Endodermal cell (in vitro differentiated cells): ENCODE results near the gene IFNGR2. TPM values are rescaled to one million over a fixed set of nuclear protein-coding genes. Genes with fewer than 3 reads are reported as not detected.

Experiments
- DNase-seq: peaks from one replicate; pipeline ENCODE4 v3.0.0-alpha.2; 2017
- H3K27ac ChIP-seq: 2 replicates; pipeline ENCODE4 v1.5.1; 2013; ENCODE audit warnings: mild to moderate bottlenecking, low read depth, low read length, moderate library complexity
- H3K27me3 ChIP-seq: 2 replicates; pipeline ENCODE4 v1.6.1; 2013; ENCODE audit warnings: mild to moderate bottlenecking, low read length, moderate library complexity; ENCODE audit not compliant: insufficient read depth, control insufficient read depth, poor library complexity, severe bottlenecking
- H3K36me3 ChIP-seq: 2 replicates; pipeline ENCODE4 v1.7.0; 2013; ENCODE audit warnings: mild to moderate bottlenecking, low read length, moderate library complexity; ENCODE audit not compliant: control insufficient read depth, insufficient read depth
- H3K4me1 ChIP-seq: one replicate; pipeline ENCODE4 v1.7.0; 2013; ENCODE audit warnings: low read length; ENCODE audit not compliant: control insufficient read depth, insufficient read depth
- H3K4me3 ChIP-seq: 2 replicates; pipeline ENCODE4 v1.5.1; 2013; ENCODE audit warnings: mild to moderate bottlenecking, low read length, moderate library complexity
- H3K9ac ChIP-seq: 2 replicates; pipeline ENCODE4 v1.6.1; 2013; ENCODE audit warnings: mild to moderate bottlenecking, low read length, moderate library complexity; ENCODE audit not compliant: poor library complexity, severe bottlenecking; ENCODE audit errors: extremely low read depth
- H3K9me3 ChIP-seq: 2 replicates; pipeline ENCODE4 v1.6.1; 2013; ENCODE audit warnings: mild to moderate bottlenecking, low read length, moderate library complexity; ENCODE audit not compliant: control insufficient read depth
- H3K27ac Mint-ChIP-seq: 2 replicates; pipeline ENCODE4 v1.8.0; 2020; ENCODE audit warnings: mixed read lengths
- H3K27me3 Mint-ChIP-seq: 2 replicates; pipeline ENCODE4 v1.8.0; 2021; ENCODE audit warnings: mild to moderate bottlenecking, mixed read lengths; ENCODE audit not compliant: insufficient read depth
- H3K36me3 Mint-ChIP-seq: 2 replicates; pipeline ENCODE4 v1.8.0; 2020; ENCODE audit warnings: low read depth, mixed read lengths
- H3K4me1 Mint-ChIP-seq: 2 replicates; pipeline ENCODE4 v1.8.0; 2020; ENCODE audit warnings: mixed read lengths
- H3K4me3 Mint-ChIP-seq: 2 replicates; pipeline ENCODE4 v1.8.0; 2020; ENCODE audit warnings: mild to moderate bottlenecking, moderate library complexity, mixed read lengths
- H3K9me3 Mint-ChIP-seq: 2 replicates; pipeline ENCODE4 v1.8.0; 2020; ENCODE audit warnings: mild to moderate bottlenecking, mixed read lengths
- WGBS, 2 experiments: methylation state at CpG; one replicate each; pipeline versions ENCODE4 v1.1.5 to v1.1.7; 2013; ENCODE audit warnings: missing lambda C conversion rate in 2 of 2, mixed read lengths in 1 of 2; ENCODE audit not compliant: insufficient coverage in 1 of 2, insufficient read length in 1 of 2; 5-methylcytosine and 5-hydroxymethylcytosine counted together
- total RNA-seq, 2 donors: library from RNA; stranded (reverse); fragmentation: NEBNext Ultra II Directional in 1 of 2; extraction: Animal tissue kit (Norgen Biotek cat#: 25700) in 1 of 2; gene quantifications; 2 replicates in 1 of 2; 3 replicates in 1 of 2; pipeline ENCODE4 v1.2.1, GENCODE V29; 2021
- TF ChIP-seq, protein P1 (sequence below): fragments of 200-600 bp; sonication (generic); conservative IDR thresholded peaks from 2 replicates; pipeline ENCODE4 v1.5.0; 2021; ENCODE audit warnings: antibody characterized with exemption, mild to moderate bottlenecking

Gene IFNGR2
- total RNA-seq, 2 donors from 2014 or later = 41.9 to 55.1 TPM

DNA sequence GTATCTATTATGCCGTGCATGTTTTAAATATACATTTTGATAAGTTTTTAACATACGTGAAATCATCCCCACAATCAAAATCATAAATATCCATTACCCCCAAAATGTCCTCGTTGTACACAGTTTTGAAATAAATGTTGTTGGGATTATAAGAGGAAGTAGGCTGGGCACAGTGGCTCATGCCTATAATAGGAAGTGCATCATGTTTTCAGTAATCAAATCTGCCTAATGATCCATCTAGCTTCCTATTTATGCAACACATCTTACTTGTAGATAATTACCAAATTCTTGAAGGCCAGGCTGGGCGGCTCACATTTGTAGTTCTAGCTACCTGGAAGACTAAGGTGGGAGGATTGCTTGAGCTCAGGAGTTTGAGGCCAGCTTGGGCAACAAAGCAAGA, 15.0 kb upstream of the IFNGR2 start:
- Mint-ChIP-seq H3K36me3 (no peaks in the 10 kb centered on the region), H3K4me1 (peaks cover 4% of the 10 kb centered on the region), H3K27me3 (peaks cover 2% of the 10 kb centered on the region), H3K4me3 (no peak overlapping the region), H3K27ac (no peak overlapping the region), H3K9me3 (no peaks in the 10 kb centered on the region)
- 86 to 100% methylated on average over 1 of the region's 4 CpGs for WGBS, 2 experiments
- DNase-seq = no peak
- TF ChIP-seq, protein P1, sequence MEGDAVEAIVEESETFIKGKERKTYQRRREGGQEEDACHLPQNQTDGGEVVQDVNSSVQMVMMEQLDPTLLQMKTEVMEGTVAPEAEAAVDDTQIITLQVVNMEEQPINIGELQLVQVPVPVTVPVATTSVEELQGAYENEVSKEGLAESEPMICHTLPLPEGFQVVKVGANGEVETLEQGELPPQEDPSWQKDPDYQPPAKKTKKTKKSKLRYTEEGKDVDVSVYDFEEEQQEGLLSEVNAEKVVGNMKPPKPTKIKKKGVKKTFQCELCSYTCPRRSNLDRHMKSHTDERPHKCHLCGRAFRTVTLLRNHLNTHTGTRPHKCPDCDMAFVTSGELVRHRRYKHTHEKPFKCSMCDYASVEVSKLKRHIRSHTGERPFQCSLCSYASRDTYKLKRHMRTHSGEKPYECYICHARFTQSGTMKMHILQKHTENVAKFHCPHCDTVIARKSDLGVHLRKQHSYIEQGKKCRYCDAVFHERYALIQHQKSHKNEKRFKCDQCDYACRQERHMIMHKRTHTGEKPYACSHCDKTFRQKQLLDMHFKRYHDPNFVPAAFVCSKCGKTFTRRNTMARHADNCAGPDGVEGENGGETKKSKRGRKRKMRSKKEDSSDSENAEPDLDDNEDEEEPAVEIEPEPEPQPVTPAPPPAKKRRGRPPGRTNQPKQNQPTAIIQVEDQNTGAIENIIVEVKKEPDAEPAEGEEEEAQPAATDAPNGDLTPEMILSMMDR = no peak
- Histone ChIP-seq H3K4me1 (no peaks in the 10 kb centered on the region), H3K27me3 (no peaks in the 10 kb centered on the region), H3K36me3 (no peaks in the 10 kb centered on the region), H3K4me3 (no peak overlapping the region), H3K27ac (no peak overlapping the region), H3K9ac (no peak overlapping the region), H3K9me3 (no peaks in the 10 kb centered on the region)

DNA sequence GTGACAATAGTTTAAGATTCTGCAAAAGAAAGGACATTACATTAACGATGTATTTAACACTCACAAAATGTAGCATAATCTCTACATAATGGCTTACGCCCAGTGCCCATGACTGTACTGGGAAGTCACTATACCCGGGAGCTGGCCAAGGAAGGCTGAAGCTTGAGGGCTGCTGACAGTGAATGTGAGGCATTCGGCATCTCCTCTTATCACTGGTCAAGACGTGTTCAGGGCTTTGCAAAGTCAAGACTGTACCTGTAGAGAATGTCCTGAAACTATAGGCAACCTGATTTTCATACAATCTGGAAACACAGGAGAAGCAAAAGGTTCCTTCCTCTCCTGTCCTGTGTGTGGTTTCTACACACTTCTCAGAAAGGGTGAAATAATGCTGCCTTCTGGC, 12.7 kb upstream of the IFNGR2 start:
- Histone ChIP-seq H3K27ac (no peak overlapping the region), H3K4me3 (no peak overlapping the region), H3K36me3 (no peaks in the 10 kb centered on the region), H3K27me3 (no peaks in the 10 kb centered on the region), H3K4me1 (no peaks in the 10 kb centered on the region), H3K9me3 (no peaks in the 10 kb centered on the region), H3K9ac (no peak overlapping the region)
- WGBS, 2 experiments = 87% methylated on average over 5 of the region's 5 CpGs; no CpG with 5 or more reads in 1 of the 2 experiments
- Mint-ChIP-seq H3K4me1 (peaks cover 4% of the 10 kb centered on the region), H3K27ac (no peak overlapping the region), H3K27me3 (peaks cover 2% of the 10 kb centered on the region), H3K9me3 (no peaks in the 10 kb centered on the region), H3K36me3 (no peaks in the 10 kb centered on the region), H3K4me3 (no peak overlapping the region)
- TF ChIP-seq, protein P1 = no peak
- DNase-seq = no peak

DNA sequence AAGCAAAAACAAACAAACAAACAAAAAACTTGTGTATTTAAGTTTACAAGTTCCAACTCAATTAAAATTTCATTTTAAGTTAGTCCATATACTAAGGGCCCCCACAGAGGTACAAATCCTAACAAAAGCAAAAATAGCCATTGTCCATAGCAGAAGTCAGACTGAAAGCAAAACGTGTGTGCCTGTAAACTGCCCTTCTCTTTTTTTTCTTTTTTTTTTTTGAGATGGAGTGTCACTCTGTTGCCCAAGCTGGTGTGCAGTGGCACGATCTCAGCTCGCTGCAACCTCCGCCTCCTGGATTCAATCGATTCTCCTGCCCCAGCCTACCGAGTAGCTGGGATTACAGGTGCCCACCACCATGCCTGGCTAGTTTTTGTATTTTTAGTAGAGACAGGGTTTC, 11.6 kb upstream of the IFNGR2 start:
- peaks cover 4% of the 10 kb centered on the region for H3K4me1 Mint-ChIP-seq
- Histone ChIP-seq H3K4me3 (no peak overlapping the region), H3K27ac (no peak overlapping the region), H3K36me3 (no peaks in the 10 kb centered on the region), H3K9ac (no peak overlapping the region), H3K4me1 (no peaks in the 10 kb centered on the region), H3K9me3 (no peaks in the 10 kb centered on the region), H3K27me3 (no peaks in the 10 kb centered on the region)
- H3K36me3 Mint-ChIP-seq = no peaks in the 10 kb centered on the region
- no peak overlapping the region for H3K4me3 Mint-ChIP-seq
- H3K9me3 Mint-ChIP-seq = no peaks in the 10 kb centered on the region
- TF ChIP-seq, protein P1 = no peak
- DNase-seq = no peak
- H3K27me3 Mint-ChIP-seq = peaks cover 2% of the 10 kb centered on the region
- 82 to 91% methylated on average over 5 to 6 of the region's 6 CpGs for WGBS, 2 experiments
- no peak overlapping the region for H3K27ac Mint-ChIP-seq
